Upper lobe of right lung (tissue), 1 donor: ENCODE measurements around the gene HEBP1. TPM values are rescaled to one million over a fixed set of nuclear protein-coding genes. Genes with fewer than 3 reads are reported as not detected.

ENCODE experiments used
- ATAC-seq: fragments of 200-7000 bp; cut with Tn5 transposase; one replicate; pipeline ENCODE4 v1.9.1; 2020; ENCODE audit warnings: mild to moderate bottlenecking, moderate library complexity
- DNase-seq: peaks from one replicate; pipeline ENCODE4 v3.0.0-alpha.2; 2020
- H3K27ac ChIP-seq: fragments of 200-600 bp; one replicate; pipeline ENCODE4 v1.8.0; 2022
- H3K27me3 ChIP-seq: fragments of 200-600 bp; one replicate; pipeline ENCODE4 v1.8.0; 2022; ENCODE audit warnings: mild to moderate bottlenecking
- H3K36me3 ChIP-seq: fragments of 200-600 bp; one replicate; pipeline ENCODE4 v1.8.0; 2022
- H3K4me1 ChIP-seq: fragments of 200-600 bp; one replicate; pipeline ENCODE4 v1.8.0; 2022
- H3K4me3 ChIP-seq: fragments of 200-600 bp; one replicate; pipeline ENCODE4 v1.8.0; 2022; ENCODE audit warnings: mild to moderate bottlenecking
- H3K9me3 ChIP-seq: fragments of 200-600 bp; one replicate; pipeline ENCODE4 v1.8.0; 2022
- CTCF ChIP-seq: fragments of 200-600 bp; IDR thresholded peaks from one replicate; pipeline ENCODE4 v1.8.0; 2022; ENCODE audit warnings: antibody characterized with exemption
- intact Hi-C: fragments of 100-400 bp; cut with DNase I; formaldehyde crosslinking; loops from one replicate; pipeline ENCODE4 v1.11.0; 2022
- total RNA-seq: library from RNA; stranded (reverse); fragmentation: NEBNext Ultra II Directional; extraction: Animal tissue kit (Norgen Biotek cat#: 25700); gene quantifications from one replicate; pipeline ENCODE4 v1.2.1, GENCODE V29; 2021
- donor health status: DM: no; HTN: yes; CAD: no; lungs with severe emphysema.

HEBP1 gene
- total RNA-seq, 1 donor from 2014 or later = 86.2 TPM

DNA sequence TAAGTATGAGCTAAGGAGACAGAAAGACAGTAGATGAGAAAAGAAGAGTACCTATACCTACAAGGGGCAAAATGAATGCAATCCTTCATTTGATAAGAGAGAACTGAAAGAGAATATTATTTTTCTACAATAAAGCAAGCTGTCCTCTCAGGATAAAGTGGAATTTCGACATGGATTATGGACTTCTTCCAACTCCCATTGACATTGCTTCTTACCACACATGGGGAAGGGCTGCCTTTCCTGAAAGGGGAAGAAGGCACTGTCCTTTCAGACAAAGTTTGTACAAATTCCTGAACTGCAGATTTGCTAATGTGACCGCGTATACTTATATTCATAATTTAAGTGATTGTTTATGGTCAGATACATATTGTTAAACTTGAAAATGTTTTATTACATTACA, 4.3 kb upstream of the HEBP1 start:
- Histone ChIP-seq H3K4me3 (no peak overlapping the region), H3K36me3 (no peaks in the 10 kb centered on the region), H3K27me3 (no peaks in the 10 kb centered on the region), H3K9me3 (no peaks in the 10 kb centered on the region), H3K4me1 (peaks cover 2% of the 10 kb centered on the region), H3K27ac (no peak overlapping the region)
- TF ChIP-seq CTCF = no peak
- ATAC-seq = no peak
- intact Hi-C loops = no loop called here
- DNase-seq = no peak

GRCh38 chr12:13002301-13003097, 2.4 kb upstream of the HEBP1 start:
- intact Hi-C loops = no loop called here
- H3K4me3 ChIP-seq = no peak overlapping the region
- H3K27me3 ChIP-seq = no peaks in the 10 kb centered on the region
- no peak for ATAC-seq
- no peak for TF ChIP-seq CTCF
- peaks cover 19% of the 10 kb centered on the region for H3K4me1 ChIP-seq
- H3K36me3 ChIP-seq = no peaks in the 10 kb centered on the region
- H3K27ac ChIP-seq = no peak overlapping the region
- H3K9me3 ChIP-seq = no peaks in the 10 kb centered on the region
- DNase-seq = no peak

- Histone ChIP-seq H3K27ac (peak overlapping the region; percentile 93), H3K36me3 (no peaks in the 10 kb centered on the region), H3K4me1 (peaks cover 27% of the 10 kb centered on the region), H3K27me3 (no peaks in the 10 kb centered on the region), H3K4me3 (peak overlapping the region; percentile 93), H3K9me3 (no peaks in the 10 kb centered on the region)
- no peak for DNase-seq
- ATAC-seq = no peak
- TF ChIP-seq CTCF = no peak
- intact Hi-C loops = no loop called here
Measured at GRCh38 chr12:13001775-13002040, 1.6 kb upstream of the HEBP1 start.

DNA sequence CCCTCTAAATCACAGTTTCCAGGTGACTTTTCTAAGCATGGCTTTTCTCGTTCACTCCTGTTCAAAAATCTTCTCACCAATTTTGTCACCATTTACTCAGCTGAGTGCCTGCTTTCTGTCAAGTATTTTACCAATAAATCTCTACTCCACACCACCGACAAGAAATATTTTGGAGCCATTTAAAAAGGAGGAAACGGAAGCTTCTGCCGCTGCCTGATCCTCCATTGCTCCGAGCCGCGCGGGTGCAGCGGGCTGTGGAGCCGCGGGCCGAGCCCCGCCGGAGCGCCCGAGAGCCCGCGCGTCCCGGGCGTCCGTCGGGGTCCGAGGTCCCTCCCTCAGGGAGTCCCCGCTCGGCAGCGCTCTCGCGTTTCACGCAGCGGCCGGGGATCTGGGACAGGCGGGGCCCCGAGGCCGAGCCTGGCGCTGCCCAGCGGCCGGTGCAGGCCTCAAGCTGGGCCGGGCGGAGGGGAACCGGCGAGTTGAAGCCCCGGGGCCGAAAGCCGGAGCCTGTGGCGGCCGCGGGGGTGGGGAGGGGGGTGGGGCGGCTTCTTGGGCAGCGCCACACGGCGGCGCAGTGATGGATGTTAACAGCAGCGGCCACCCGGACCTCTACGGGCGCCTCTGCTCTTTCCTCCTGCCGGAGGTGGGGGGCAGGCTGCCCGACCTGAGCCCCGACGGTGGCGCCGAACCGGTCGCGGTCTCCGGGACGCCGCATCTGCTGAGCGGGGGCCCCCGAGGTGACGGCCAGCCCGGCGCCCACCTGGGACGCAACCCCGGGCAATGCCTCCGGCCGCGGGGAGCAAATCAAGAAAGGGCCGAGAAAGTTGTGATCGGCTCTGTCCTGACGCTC, 1.1 kb upstream of the HEBP1 start:
- no peaks in the 10 kb centered on the region for H3K36me3 ChIP-seq
- peak; percentile 46 for TF ChIP-seq CTCF
- peaks cover 32% of the 10 kb centered on the region for H3K4me1 ChIP-seq
- intact Hi-C loops = no loop called here
- ATAC-seq (peak; percentile 62), DNase-seq (peak; percentile 85)
- no peaks in the 10 kb centered on the region for H3K9me3 ChIP-seq
- H3K4me3 ChIP-seq = peak overlapping the region; percentile 93
- H3K27me3 ChIP-seq = no peaks in the 10 kb centered on the region
- peak overlapping the region; percentile 93 for H3K27ac ChIP-seq

GRCh38 chr12:13000616-13000924, 505 bp upstream of the HEBP1 start:
- no peak for TF ChIP-seq CTCF
- Histone ChIP-seq H3K36me3 (no peaks in the 10 kb centered on the region), H3K27ac (peak overlapping the region; percentile 93), H3K9me3 (no peaks in the 10 kb centered on the region), H3K27me3 (no peaks in the 10 kb centered on the region), H3K4me1 (peaks cover 32% of the 10 kb centered on the region), H3K4me3 (peak overlapping the region; percentile 93)
- peak; percentile 81 for DNase-seq
- peak; percentile 39 for ATAC-seq
- intact Hi-C loops = no loop called here
